Measurements from ENCODE around the gene ELL. TPM values are rescaled to one million over a fixed set of nuclear protein-coding genes. Genes with fewer than 3 reads are reported as not detected.
"Not testable (repeated sequence)": the region's sequence is repeated elsewhere in the genome, so short reads cannot be mapped to it uniquely, and the experiment has no call there.

The ELL gene
- total RNA-seq, result 10.0 and 17.1 TPM in 2 replicates

DNA sequence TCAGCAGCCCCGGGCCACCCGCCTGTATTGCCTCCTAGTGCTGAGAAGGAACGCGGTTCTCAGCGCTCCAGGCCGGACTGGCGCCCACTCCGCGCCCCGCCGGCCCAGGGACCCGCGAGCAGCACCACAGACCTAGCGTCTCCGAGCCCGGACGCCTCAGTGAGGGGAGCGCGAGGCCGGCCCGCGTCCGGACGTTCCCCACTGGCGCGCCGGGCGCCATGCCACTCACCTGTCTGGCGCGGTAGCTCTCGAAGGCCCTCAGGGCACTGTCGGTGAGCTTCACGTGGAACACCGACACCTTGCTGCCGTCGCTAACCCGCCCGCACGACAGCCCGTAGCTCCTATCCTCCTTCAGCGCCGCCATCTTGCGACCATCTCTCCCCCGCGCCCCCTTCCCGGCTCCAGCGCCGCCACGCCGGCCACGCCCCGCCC lies at the start of gene ELL:
TSS of gene ELL (minus strand) at position 379 of the 432 bp plus-strand sequence. CDS start at position 364, 15 bp downstream.
- no peak for DNase-seq (ENCODE audit: low read depth in 2 of 2)

DNA sequence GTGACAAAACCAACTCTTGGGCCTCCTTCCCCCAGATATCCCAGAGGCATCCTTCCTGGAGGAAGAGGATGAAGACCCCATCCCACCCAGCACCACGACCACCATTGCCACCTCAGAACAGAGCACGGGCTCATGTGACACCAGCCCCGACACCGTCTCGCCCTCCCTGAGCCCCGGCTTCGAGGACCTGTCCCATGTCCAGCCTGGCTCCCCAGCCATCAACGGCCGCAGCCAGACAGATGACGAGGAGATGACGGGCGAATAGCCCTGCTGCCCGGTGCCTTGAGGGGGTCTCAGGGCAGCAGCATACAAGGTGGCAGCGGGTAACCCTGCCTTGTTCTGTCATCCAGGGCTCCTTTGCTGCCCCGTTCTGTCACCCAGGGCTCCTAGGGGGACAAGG lies 46.5 kb upstream of the ELL start:
- no peak for DNase-seq (ENCODE audit: low read depth in 2 of 2)

- DNase-seq (ENCODE audit: low read depth in 2 of 2), result no peak
Observed at GRCh38 chr19:18566953-18567352, 45.1 kb upstream of the ELL start.

GRCh38 chr19:18562086-18562485 lies 40.2 kb upstream of the ELL start:
- DNase-seq (ENCODE audit: low read depth in 2 of 2), result peak; percentile 31 to 84

DNA sequence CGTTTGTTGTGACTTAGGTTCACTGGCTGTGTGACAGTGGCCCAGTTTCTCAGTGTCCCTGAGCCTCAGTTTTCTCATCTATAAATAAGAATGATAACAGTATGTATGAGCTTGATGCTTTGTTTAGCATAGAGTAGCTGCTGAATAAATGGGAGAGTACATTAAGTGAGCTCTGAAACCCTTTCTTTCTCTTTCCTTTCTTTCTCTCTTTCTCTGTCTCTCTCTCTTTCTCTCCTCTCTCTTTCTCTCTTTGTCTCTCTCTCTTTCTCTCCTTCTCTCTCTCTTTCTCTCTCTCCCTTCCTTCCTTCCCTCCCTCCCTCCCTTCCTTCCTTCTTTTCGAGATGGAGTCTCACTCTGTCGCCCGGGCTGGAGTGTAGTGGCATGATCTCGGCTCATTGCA lies 37.8 kb upstream of the ELL start:
- no peak for DNase-seq (ENCODE audit: low read depth in 2 of 2)

- DNase-seq (ENCODE audit: low read depth in 2 of 2), result peak in 1 of 2 donors; percentile 18
Observed at GRCh38 chr19:18558604-18559003, 36.7 kb upstream of the ELL start.

DNA sequence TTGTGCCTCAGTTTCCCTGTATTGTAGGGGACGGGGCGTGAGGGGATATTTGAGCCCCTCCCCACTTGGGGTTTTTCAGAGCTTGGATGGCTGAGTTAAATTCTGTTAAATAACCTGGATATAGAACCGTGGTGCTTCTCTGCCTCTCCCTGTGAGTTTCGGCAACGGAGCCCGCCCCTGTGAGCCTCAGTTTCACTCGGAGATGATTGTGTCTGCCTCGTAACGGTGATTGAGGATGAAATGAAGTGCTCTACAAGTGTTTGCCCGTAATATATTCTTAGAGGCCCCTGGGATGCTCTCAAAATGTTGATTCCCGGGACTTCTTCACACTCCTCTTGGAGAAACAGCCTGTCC lies 36.3 kb upstream of the ELL start:
- DNase-seq (ENCODE audit: low read depth in 2 of 2), result peak in 1 of 2 donors; percentile 20

DNA sequence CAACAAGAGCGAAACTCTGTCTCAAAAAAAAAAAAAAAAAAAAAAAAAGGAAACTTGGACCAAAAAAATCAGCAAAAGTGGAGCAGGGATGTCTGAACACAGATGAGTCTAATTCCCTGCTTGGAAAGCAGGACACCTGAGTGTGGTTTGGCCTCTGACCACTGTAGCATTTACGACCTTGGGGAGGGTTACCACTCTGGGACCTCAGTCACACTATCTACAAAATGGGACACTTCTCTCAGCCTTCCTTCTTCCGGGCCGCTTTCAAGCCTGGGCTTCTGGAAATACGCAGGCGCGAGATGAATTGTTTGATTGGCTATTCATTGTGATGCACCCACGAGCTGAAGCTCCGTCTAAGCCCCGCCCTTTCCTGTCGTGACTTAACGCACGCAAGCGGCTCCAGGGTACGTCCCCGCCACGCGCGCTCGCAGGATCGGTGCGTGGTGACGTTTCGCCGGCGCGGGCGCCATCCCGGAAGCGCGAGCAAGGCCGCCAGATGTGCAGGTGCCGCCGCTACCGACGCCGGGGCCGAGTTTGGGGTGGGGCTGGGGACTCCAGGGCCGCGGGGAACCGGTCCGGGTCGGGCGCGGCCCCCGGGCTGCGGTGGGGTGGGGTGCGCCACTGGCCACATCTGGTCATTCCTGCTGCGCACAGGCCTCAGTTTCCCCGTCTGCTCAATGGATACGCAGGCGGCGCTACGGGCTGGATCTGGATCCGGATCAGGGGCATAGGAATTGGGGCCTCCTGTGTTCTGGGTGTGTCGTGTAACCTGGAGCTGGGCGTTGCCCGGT lies 35.7 kb upstream of the ELL start, which contains the start of gene KXD1:
TSS of gene KXD1 (plus strand) at position 460 of the 791 bp plus-strand sequence. CDS start 4,187 bp downstream, outside the sequence.
- DNase-seq (ENCODE audit: low read depth in 2 of 2), result peak; percentile 99 to 100

DNA sequence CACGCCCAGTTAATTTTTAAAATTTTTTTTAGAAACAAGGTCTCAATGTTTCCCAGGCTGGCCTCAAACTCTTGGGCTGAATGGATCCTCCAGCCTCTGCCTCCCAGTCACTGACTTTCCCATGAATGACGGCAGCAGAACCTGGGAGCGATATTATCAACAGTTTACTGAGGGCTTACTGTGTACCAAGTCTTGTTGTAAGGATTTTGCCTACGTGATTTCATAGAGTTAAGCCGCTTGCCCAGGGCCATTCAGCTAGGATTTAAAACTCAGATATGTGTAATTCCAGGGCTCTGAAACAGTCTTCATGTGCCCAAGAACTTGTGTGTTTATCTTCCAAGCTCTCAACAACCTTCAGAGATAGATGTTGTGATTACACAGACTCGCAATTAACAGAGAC lies 29.8 kb upstream of the ELL start:
- DNase-seq (ENCODE audit: low read depth in 2 of 2), result no peak

- peak in 1 of 2 donors; percentile 45 for DNase-seq (ENCODE audit: low read depth in 2 of 2)
Observed at GRCh38 chr19:18543814-18544475, 22.1 kb upstream of the ELL start.

GRCh38 chr19:18542941-18543813 lies 21.3 kb upstream of the ELL start, which contains the start of gene FKBP8:
TSS of gene FKBP8 (minus strand) at chr19:18543573. CDS start at chr19:18541970, 1,603 bp downstream.
- DNase-seq (ENCODE audit: low read depth in 2 of 2), result peak; percentile 89 to 93

DNA sequence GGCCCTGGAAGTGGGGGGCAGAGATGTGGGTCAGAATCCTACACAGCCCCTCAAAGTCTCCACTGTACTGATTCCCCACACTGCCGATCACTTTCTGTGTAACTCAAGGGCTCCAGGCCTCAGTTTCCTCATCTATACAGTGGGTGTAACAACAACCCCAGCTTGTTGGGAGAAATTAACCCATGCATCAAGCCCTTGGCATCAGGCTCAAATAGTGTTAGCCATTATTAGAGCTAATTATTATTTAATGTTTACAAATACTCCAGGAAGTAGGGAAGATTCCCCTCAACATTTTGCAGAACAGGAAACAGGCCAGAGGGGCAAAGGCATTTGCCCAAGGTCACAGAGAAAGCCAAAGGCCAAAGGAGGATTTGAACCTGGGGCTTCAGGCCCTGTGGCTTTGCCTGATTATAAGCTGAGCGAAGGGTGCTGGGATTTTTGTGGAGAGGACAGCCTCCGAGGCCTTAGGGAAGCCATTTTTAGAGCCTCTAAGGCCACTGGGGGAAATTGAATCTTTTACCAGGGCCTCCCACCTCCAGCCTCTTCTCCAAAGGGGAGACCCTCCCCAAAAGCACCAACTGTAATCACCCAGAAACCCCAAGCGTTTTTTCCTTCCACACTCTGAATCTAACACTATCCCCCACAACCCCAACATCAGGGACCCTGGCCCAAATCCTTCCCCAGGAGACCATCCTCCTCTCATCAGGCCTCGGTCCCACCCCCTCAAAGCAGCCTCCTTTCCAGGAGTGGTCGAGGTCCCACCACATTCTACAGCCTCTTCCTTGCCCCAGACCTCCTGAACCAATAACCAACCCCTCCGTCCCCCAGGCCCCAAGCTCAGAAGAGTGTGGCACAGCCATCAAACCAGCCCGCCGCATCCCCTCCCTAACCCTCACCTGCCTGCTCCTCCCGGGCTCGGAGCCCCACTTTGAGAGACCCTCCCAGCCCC lies 20.4 kb upstream of the ELL start:
- DNase-seq (ENCODE audit: low read depth in 2 of 2), result no peak

DNA sequence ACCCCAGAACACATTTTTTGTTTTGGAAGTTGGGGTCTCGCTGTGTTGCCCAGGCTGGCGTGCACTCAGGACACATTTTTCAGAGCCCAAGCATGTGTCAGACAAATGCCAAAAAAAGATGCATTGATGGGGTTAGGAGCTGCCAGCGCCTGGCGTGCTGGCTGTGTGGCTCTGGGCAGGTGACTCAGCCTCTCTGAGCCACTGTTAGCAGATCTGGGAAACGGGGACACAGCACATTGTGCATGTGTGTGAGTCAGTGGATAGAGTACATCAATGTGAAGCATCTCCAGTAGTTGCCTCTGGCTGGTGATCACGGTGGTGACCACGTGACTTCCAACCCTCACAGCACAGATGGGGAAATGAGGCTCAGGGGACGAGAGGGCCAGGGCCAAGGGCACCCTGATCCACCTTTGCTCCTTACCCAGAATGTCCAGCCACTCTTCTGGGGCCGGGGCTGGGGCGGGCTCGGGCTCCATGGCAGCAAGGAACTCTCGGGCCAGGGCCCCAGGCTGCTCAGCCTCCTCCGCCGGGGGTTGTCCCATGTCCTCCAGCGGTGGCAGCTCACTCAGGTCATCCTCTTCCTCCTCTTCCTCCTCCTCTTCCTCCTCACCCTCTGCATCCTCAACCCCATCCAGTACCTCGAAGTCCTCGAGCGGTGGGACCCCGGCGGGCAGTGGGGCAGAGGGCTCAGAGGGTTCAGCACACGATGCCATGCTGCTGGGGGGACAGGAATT lies 19.6 kb upstream of the ELL start:
- DNase-seq (ENCODE audit: low read depth in 2 of 2), result no peak

GRCh38 chr19:18540200-18540599 lies 18.3 kb upstream of the ELL start:
- not testable (repeated sequence) for DNase-seq (ENCODE audit: low read depth in 2 of 2)

DNA sequence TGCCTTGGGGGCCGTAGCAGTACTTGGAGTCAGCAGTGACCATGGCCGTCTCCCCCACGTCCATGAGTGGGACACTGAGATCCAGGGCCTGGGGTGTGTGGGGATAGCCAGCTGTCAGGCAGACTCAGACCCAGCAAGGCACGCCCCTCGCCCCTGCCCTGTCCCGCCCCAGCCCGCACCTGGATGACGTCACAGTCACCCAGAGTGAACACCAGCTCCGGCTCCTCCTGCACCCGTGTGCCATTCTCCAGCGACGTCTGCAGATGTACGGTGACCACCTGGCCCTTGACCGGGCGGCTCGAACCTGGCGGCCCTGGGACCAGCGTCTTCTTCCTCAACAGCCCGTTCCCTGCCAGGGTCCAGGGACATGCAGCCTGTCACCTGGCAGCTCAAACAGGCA lies 17.5 kb upstream of the ELL start:
- no peak for DNase-seq (ENCODE audit: low read depth in 2 of 2)

- no peak for DNase-seq (ENCODE audit: low read depth in 2 of 2)
Observed at GRCh38 chr19:18538115-18538514, 16.2 kb upstream of the ELL start.

DNA sequence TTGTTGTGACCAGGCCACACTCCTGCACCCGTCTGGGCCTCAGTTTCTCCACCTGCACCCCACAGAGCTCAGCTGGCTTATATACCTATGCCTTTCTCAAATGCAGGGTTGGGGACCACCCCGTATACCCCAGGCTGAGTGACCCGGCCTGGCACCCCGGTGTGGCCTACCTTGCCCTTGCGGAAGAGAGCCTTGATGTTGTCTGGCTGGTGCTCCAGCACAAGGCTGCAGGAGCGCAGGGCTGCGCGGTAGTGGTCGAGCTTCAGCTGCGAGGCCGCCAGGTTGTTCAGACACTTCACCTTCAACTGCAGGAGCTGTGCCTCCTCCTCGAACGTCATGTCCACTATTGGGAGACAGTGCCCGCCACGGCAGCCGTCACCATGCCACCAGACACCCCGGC lies 15.6 kb upstream of the ELL start:
- no peak for DNase-seq (ENCODE audit: low read depth in 2 of 2)

GRCh38 chr19:18536475-18536874 lies 14.6 kb upstream of the ELL start:
- no peak for DNase-seq (ENCODE audit: low read depth in 2 of 2)

GRCh38 chr19:18533058-18533457 lies 11.2 kb upstream of the ELL start:
- DNase-seq (ENCODE audit: low read depth in 2 of 2), result no peak
